ENCODE data around the gene HSPA4L. TPM values are rescaled to one million over a fixed set of nuclear protein-coding genes. Genes with fewer than 3 reads are reported as not detected.

HSPA4L gene
- total RNA-seq, 3 donors from 2014 or later = 0.08 to 0.30 (median 0.27) TPM

DNA sequence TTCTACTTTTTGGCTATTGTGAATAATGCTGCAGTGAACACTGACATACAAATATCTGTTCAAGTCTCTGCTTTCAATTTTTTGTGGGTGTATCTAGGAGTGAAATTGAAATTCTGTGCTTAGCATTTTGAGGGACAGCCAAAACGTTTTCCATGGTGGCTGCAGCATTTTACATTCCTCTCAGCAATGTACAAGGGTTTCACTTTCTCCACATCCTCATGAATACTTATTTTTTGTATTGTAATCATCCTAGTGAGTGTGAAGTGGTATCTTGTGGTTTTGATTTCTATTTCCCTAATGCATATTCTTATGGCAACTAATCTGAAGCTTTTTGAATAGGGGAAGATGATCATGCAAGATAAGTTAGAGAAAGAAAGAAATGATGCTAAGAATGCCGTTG is 40.3 kb downstream of the HSPA4L start:
- peaks cover 5% of the 10 kb centered on the region for H3K27me3 Mint-ChIP-seq (ENCODE audit: low read depth)
- no peaks in the 10 kb centered on the region for H3K9me3 Mint-ChIP-seq
- no peaks in the 10 kb centered on the region for H3K4me1 Mint-ChIP-seq (ENCODE audit: low read depth)
- H3K4me3 Mint-ChIP-seq = no peak overlapping the region
- DNase-seq (no peak), ATAC-seq (no peak)
- H3K36me3 Mint-ChIP-seq (ENCODE audit: insufficient read depth) = no peaks in the 10 kb centered on the region

DNA sequence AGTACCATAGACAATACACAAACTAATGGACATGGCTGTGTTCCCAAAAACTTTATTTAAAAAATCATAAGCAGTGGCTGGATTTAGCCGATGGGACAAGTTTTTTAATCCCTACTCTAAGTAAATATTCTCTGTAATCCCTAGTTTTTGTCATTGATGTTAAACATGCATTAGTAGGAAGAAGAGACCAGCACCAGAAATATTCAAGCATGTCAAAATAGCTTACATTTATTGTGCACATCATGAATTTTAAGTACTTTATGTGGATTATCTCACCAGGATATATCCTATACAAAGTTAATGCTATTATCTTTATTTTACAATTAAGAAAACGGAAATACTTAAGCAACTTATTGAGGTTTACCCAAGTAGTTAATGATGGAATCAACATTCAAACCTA is 46.0 kb downstream of the HSPA4L start:
- H3K36me3 Mint-ChIP-seq (ENCODE audit: insufficient read depth) = no peaks in the 10 kb centered on the region
- no peaks in the 10 kb centered on the region for H3K9me3 Mint-ChIP-seq
- ATAC-seq = no peak
- no peak overlapping the region for H3K4me3 Mint-ChIP-seq
- DNase-seq = no peak
- peaks cover 2% of the 10 kb centered on the region for H3K27me3 Mint-ChIP-seq (ENCODE audit: low read depth)
- no peaks in the 10 kb centered on the region for H3K4me1 Mint-ChIP-seq (ENCODE audit: low read depth)

DNA sequence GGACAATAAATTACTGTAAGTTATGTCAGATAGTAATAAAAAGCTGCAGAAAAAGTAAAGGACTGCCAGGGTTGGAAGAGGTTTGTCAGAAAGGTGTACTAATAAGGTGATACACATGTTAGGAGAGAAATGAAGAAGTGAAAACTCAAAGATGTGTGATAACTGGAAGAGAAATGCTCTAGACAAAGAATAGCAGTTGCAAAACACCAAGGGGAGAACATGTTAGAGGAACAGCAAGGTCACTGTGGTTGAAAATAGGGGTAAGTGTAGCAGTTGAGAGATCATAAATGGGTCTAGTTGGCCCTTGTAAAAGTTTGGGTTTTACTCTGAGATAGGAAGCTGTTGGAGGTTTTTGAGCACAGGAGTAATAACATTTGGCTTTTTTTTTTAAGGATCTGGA is 46.9 kb downstream of the HSPA4L start:
- no peak overlapping the region for H3K4me3 Mint-ChIP-seq
- no peaks in the 10 kb centered on the region for H3K4me1 Mint-ChIP-seq (ENCODE audit: low read depth)
- no peaks in the 10 kb centered on the region for H3K9me3 Mint-ChIP-seq
- no peaks in the 10 kb centered on the region for H3K36me3 Mint-ChIP-seq (ENCODE audit: insufficient read depth)
- ATAC-seq (no peak), DNase-seq (no peak)
- H3K27me3 Mint-ChIP-seq (ENCODE audit: low read depth) = no peaks in the 10 kb centered on the region

DNA sequence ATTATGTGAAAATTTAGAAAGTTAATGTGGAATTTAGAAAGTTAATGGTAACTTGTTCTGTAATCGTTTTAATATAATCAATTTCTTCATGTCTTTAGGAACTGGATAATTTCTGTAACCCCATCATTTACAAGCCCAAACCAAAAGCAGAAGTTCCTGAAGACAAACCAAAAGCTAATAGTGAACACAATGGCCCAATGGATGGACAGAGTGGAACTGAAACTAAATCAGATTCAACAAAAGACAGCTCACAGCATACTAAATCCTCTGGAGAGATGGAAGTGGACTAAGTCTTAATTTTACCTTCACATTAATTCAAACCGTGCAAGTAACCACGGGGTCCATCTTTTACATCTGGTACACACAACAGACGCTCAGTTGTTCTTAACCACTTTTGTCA is 50.5 kb downstream of the HSPA4L start:
- ATAC-seq (no peak), DNase-seq (no peak)
- no peaks in the 10 kb centered on the region for H3K9me3 Mint-ChIP-seq
- H3K36me3 Mint-ChIP-seq (ENCODE audit: insufficient read depth) = no peaks in the 10 kb centered on the region
- H3K27me3 Mint-ChIP-seq (ENCODE audit: low read depth) = no peaks in the 10 kb centered on the region
- H3K4me3 Mint-ChIP-seq = no peak overlapping the region
- H3K4me1 Mint-ChIP-seq (ENCODE audit: low read depth) = no peaks in the 10 kb centered on the region

DNA sequence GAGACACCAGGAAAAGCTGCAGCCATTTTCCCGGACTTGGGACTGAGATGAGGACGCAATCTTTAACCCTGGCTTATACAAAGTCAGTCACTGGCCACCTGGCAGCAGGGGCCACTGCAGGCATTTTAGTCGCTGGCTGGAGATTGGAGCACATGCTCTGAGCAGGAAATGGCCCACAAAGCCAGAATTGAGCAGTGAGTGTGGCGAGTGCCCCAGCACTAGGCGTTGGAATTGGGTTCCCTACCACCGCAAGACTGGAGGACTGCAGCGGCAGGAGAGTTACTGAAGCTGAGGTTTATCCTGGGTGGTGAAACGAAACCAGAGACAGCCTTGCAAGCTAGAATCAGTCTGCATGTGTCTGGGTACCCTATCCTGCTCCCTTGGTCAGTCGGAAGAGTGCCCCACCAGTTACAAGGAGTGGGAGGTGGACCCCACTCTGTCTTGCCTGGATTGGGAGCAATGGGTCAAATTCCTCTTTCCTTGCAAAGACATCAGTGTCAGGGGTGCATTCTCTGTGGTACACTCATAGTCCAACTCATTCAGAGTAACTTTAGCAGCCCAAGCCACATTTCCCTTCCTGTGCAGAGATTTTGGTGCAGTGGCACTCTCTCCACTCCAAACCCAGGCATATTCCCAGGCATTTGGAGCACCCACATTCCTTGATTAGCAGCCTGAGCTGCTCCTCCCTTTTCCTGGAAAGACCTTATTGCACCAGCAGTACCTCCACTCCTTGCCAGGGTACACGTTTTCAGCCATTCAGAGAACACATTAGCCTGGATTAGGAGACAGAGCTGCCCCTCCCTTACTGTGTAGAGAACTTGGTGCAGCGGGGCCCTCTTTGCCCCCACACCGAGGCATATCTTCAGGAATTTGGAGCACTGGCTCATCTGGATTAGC is 61.8 kb downstream of the HSPA4L start:
- no peak for DNase-seq
- H3K4me3 Mint-ChIP-seq = no peak overlapping the region
- peaks cover 26% of the 10 kb centered on the region for H3K36me3 Mint-ChIP-seq (ENCODE audit: insufficient read depth)
- H3K27me3 Mint-ChIP-seq (ENCODE audit: low read depth) = no peaks in the 10 kb centered on the region
- H3K4me1 Mint-ChIP-seq (ENCODE audit: low read depth) = no peaks in the 10 kb centered on the region
- peaks cover 26% of the 10 kb centered on the region for H3K9me3 Mint-ChIP-seq
- ATAC-seq = no peak

DNA sequence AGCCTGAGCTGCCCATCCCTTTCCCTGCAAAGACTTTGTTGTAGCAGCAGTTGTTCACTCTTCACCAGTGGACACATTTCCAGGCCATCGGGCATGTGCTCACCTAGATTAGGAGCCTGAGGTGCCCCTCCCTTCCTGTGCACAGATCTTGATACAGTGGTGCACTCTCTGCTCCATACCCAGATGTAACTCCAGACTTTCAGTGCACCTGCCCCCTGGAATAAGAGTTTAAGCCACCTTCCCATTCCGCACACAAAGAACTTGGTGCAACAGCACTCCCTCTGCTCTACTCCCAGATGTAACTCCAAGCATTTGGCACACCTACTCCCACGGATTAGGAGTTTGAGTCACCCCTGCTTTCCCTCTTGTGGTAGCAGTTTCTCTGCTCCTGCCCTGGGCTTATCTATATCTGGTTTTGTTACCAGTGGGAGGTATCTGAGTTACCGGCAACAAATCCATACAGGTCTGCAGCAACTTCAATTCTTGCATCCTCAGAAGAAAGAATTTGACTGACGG is 62.5 kb downstream of the HSPA4L start:
- H3K4me3 Mint-ChIP-seq = no peak overlapping the region
- peaks cover 29% of the 10 kb centered on the region for H3K36me3 Mint-ChIP-seq (ENCODE audit: insufficient read depth)
- peaks cover 31% of the 10 kb centered on the region for H3K9me3 Mint-ChIP-seq
- DNase-seq (no peak), ATAC-seq (no peak)
- no peaks in the 10 kb centered on the region for H3K4me1 Mint-ChIP-seq (ENCODE audit: low read depth)
- no peaks in the 10 kb centered on the region for H3K27me3 Mint-ChIP-seq (ENCODE audit: low read depth)

DNA sequence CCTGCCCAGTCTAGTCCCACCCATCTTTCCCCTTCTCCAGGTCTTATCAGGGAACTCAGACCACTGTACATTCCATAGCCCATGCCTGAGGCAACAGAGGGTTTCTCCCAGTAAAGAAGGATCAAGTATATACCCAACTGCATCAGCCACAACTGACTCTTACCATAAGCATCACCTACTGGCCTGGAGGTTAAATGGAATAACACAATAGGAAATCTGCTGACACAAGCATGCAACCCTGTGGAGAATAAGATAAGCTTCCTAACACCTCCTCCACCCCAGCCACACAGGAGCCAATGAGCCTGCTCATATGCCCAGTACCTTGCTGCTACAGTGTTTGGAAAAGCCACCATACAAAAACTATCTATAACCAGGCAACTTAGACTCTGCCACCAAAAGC is 63.9 kb downstream of the HSPA4L start:
- DNase-seq (no peak), ATAC-seq (no peak)
- Mint-ChIP-seq H3K36me3 (ENCODE audit: insufficient read depth) (peaks cover 37% of the 10 kb centered on the region), H3K27me3 (ENCODE audit: low read depth) (no peaks in the 10 kb centered on the region), H3K4me3 (no peak overlapping the region), H3K4me1 (ENCODE audit: low read depth) (no peaks in the 10 kb centered on the region), H3K9me3 (peaks cover 44% of the 10 kb centered on the region)

DNA sequence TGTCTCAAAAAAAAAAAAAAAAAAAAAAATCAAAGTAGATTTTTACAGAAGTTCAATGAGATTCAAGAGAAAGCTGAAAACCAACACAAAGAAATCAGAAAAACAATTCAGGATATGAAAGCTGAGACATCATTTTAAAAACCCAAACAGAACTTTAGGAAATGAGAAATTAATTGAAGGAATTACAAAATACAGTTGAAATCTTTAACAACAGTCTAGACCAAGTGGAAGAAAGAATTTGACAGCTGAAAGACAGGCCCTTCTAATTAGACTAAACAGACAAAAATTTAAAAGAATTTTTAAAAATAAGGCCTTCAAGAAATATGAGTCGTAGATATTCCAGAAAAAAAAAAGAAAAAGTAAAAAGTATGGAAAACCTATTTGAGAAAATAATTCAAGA is 64.6 kb downstream of the HSPA4L start:
- Mint-ChIP-seq H3K4me3 (no peak overlapping the region), H3K9me3 (peaks cover 50% of the 10 kb centered on the region), H3K36me3 (ENCODE audit: insufficient read depth) (peaks cover 41% of the 10 kb centered on the region), H3K27me3 (ENCODE audit: low read depth) (no peaks in the 10 kb centered on the region), H3K4me1 (ENCODE audit: low read depth) (no peaks in the 10 kb centered on the region)
- DNase-seq (no peak), ATAC-seq (no peak)

DNA sequence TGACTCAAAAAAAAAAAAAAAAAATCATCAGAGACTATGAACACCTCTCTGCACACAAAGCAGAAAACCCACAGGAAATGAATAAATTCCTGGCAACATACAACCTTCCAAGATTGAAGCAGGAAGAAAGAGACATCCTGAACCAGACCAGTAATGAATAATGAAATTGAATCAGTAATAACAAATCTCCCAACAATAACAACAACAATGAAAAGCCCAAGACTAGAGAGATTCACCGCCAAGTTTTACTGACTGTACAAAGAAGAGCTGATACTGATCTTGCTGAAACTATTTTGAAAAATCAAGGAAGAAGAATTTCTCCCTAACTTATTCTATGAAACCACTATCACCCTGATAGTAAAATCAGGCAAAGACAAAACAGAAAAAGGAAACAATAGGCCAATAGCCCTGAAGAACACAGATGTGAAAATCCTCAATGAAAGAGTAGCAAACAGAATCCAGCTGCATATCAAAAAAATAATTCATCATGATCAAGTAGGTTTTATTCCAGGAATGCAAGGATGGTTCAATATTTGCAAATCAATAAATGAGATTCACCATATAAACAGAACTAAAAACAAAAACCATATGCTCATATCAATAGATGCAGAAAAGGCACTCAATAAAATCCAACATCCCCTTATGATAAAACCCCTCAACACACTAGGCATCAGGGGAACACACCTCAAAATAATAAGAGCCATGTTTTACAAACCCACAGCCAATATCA is 67.5 kb downstream of the HSPA4L start:
- H3K4me1 Mint-ChIP-seq (ENCODE audit: low read depth) = no peaks in the 10 kb centered on the region
- peaks cover 35% of the 10 kb centered on the region for H3K36me3 Mint-ChIP-seq (ENCODE audit: insufficient read depth)
- H3K27me3 Mint-ChIP-seq (ENCODE audit: low read depth) = no peaks in the 10 kb centered on the region
- no peak overlapping the region for H3K4me3 Mint-ChIP-seq
- no peak for DNase-seq
- H3K9me3 Mint-ChIP-seq = peaks cover 61% of the 10 kb centered on the region
- ATAC-seq = no peak

DNA sequence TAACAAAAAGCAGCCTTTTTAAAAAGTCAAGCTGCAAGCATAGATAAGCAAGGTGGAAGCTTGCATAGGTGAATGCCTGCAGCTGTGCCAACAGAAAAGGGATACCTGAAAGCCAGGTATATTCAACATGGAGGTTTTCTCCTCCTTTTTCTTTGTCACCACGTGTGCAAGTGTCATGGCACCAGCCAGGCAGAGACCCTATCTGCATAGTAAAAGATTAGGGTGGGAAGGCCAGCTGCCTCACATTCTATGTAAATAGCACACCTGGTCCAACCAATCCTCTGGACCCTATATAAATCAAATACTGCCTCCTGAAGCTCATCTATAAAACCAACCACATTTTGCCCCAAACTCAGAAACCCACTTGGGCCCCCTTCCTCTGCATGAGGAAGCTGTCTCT is 70.5 kb downstream of the HSPA4L start:
- Mint-ChIP-seq H3K9me3 (peaks cover 51% of the 10 kb centered on the region), H3K36me3 (ENCODE audit: insufficient read depth) (peaks cover 31% of the 10 kb centered on the region)

DNA sequence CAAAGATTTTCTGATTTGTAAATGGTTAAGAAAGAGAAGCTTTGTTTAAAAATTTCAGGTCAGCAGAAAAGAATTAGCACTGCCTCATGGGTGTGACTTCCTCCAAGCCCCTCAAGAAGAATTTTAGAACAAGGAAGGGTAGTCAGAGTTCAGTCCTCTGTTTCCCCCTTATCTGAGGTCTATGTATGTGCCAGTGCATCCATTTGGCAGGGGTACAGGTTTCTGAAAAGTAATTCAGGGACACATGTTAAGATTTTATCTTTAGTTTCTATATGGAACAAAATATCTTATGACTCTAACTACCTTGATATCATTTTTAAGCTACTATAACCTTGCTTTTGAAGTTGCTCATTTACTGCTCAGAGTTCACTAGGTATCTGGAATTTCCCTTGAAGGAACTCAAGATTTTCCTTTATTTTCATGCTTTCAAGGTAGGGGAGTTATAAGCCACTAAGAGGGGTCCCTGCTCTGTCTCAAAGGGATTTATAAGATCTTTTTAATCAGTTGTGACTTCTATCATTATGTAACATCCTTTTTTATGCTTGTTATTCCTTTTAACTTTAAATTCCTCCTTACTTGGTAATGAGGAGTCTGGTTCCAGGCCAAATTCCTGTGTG is 74.2 kb downstream of the HSPA4L start:
- Mint-ChIP-seq H3K4me3 (no peak overlapping the region), H3K27me3 (ENCODE audit: low read depth) (peaks cover 2% of the 10 kb centered on the region), H3K4me1 (ENCODE audit: low read depth) (no peaks in the 10 kb centered on the region), H3K9me3 (peaks cover 50% of the 10 kb centered on the region), H3K36me3 (ENCODE audit: insufficient read depth) (peaks cover 30% of the 10 kb centered on the region)
- no peak for DNase-seq
- no peak for ATAC-seq

More for the DNA sequence above, 70.5 kb downstream of the HSPA4L start:
- DNase-seq (no peak), ATAC-seq (no peak)
- Mint-ChIP-seq H3K4me3 (no peak overlapping the region), H3K4me1 (ENCODE audit: low read depth) (no peaks in the 10 kb centered on the region), H3K27me3 (ENCODE audit: low read depth) (no peaks in the 10 kb centered on the region)

DNA sequence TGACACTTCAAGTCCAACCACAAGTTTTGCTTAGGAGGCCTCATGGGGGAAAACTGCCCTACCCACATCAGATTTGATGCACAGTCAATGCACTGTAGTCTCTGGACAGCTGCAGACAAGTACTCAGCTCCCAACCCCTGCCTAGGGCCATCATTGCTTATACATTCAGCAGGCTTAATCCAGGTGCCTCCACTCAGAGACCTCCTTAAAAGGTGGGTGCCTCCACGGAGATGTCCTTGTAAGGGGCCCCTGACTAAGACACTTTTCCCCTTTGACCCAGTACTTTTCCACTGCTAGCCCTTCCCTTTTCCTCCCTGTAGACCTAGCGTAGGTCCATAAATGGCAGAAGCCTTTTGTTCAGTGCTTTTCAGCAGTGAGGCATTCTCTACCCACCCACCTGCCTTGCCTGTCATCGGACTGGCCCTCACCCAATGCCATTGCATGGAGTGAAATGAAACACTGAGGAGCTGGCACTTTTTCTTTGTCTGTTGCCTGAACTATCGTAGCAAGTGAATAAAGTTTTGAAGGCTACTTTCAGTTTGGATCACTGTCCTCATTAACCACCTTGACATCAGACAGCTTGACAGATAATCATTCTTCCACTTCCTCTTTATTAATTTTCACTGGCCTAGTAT is 74.8 kb downstream of the HSPA4L start:
- no peak for DNase-seq
- Mint-ChIP-seq H3K4me1 (ENCODE audit: low read depth) (no peaks in the 10 kb centered on the region), H3K27me3 (ENCODE audit: low read depth) (peaks cover 2% of the 10 kb centered on the region), H3K9me3 (peaks cover 44% of the 10 kb centered on the region), H3K36me3 (ENCODE audit: insufficient read depth) (peaks cover 25% of the 10 kb centered on the region), H3K4me3 (no peak overlapping the region)
- ATAC-seq = no peak

DNA sequence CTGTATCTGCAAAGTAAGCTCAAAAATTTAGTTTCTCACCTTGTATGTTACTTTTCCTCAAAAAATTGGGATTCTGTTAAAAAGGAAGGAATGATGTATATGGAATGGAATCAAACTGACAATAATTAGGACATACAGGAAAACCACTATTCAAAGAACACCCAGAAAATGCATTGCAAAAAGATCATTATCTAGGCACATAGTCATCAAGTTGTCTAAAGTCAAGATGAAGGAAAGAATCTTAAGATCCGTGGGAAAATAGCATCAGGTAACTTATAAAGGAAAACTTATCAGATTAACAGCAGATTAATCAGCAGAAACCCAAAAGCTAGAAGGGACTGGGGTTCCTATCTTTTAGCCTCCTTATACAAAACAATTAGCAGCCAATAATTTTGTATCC is 75.5 kb downstream of the HSPA4L start:
- no peak for DNase-seq
- peaks cover 40% of the 10 kb centered on the region for H3K9me3 Mint-ChIP-seq
- H3K27me3 Mint-ChIP-seq (ENCODE audit: low read depth) = peaks cover 2% of the 10 kb centered on the region
- no peak for ATAC-seq
- H3K4me3 Mint-ChIP-seq = no peak overlapping the region
- H3K36me3 Mint-ChIP-seq (ENCODE audit: insufficient read depth) = peaks cover 23% of the 10 kb centered on the region
- H3K4me1 Mint-ChIP-seq (ENCODE audit: low read depth) = no peaks in the 10 kb centered on the region

DNA sequence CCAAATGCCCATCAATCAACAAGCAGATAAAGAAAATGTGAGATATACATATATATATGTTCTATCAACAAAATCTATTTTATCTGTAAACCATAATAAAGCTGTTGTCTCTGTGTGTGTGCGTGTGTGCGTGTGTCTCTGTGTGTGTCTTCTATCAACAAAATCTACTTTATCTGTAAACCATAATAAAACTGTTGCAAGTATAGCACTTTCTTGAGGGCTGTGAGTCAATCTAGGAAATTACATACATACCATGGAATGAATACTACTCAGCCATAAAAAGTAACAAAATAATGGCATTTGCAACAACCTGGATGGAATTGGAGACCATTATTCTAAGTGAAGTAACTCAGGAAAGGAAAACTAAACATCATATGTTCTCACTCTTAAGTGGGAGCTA is 86.1 kb downstream of the HSPA4L start:
- Mint-ChIP-seq H3K36me3 (ENCODE audit: insufficient read depth) (peaks cover 3% of the 10 kb centered on the region), H3K27me3 (ENCODE audit: low read depth) (no peaks in the 10 kb centered on the region), H3K4me1 (ENCODE audit: low read depth) (no peaks in the 10 kb centered on the region), H3K4me3 (no peak overlapping the region), H3K9me3 (peaks cover 4% of the 10 kb centered on the region)
- ATAC-seq = no peak
- no peak for DNase-seq

All from activated T-cell treated with anti-CD3 and anti-CD28 coated beads, Interleukin-2, amount 50 U/mL, for 4 hours (primary cell).